Vagina (tissue), 2 donors: ENCODE data around the gene NAP1L4. TPM values are rescaled to one million over a fixed set of nuclear protein-coding genes. Genes with fewer than 3 reads are reported as not detected.

Source experiments
- DNase-seq, 2 donors: peaks; one replicate each; pipeline ENCODE4 v3.0.0-alpha.2; 2017; ENCODE audit errors: extremely low spot score in 2 of 2
- H3K27ac ChIP-seq: fragments of 200-600 bp; sonication (generic); one replicate; pipeline ENCODE4 v1.5.1; 2019
- H3K27me3 ChIP-seq: fragments of 200-600 bp; sonication (generic); one replicate; pipeline ENCODE4 v1.5.1; 2019
- H3K36me3 ChIP-seq, 2 donors: fragments of 200-600 bp; sonication (generic); one replicate each; pipeline ENCODE4 v1.5.1; 2017 to 2019
- H3K4me1 ChIP-seq: fragments of 200-600 bp; sonication (generic); one replicate; pipeline ENCODE4 v1.5.1; 2019
- H3K4me3 ChIP-seq, 2 donors: fragments of 200-600 bp; sonication (generic); 1 replicate in 1 of 2; 2 replicates in 1 of 2; pipeline ENCODE4 v1.5.1; 2016 to 2019
- H3K9me3 ChIP-seq: fragments of 200-600 bp; sonication (generic); one replicate; pipeline ENCODE4 v1.5.1; 2019
- POLR2A ChIP-seq, 2 donors: fragments of 450-650 bp; IDR thresholded peaks; one replicate each; pipeline ENCODE4 v1.6.1; 2017; ENCODE audit warnings: antibody characterized with exemption in 2 of 2, mild to moderate bottlenecking in 2 of 2, moderate library complexity in 2 of 2
- POLR2AphosphoS5 ChIP-seq, 2 donors: sonication (generic); formaldehyde crosslinking; IDR thresholded peaks; one replicate each; pipeline ENCODE4 v1.9.0; 2017; ENCODE audit warnings: antibody characterized with exemption in 2 of 2, mild to moderate bottlenecking in 2 of 2, low read depth in 1 of 2; ENCODE audit not compliant: insufficient read depth in 1 of 2
- intact Hi-C: fragments of 100-400 bp; cut with DNase I; formaldehyde crosslinking; loops from one replicate; pipeline ENCODE4 v1.15.1; 2023
- total RNA-seq: library from RNA; depleted of rRNA; stranded (reverse); fragments of >200 nt; gene quantifications from one replicate; pipeline ENCODE4 v1.2.3, GENCODE V29; 2016
- TF ChIP-seq, protein P1 (sequence below), 3 experiments: fragments of 450-650 bp in 2 of 3; fragments of 200-600 bp in 1 of 3; sonication (generic) in 1 of 3; IDR thresholded peaks; one replicate each; pipeline ENCODE4 v1.5.1; 2017 to 2019; ENCODE audit warnings: antibody characterized with exemption in 3 of 3, mild to moderate bottlenecking in 2 of 3, moderate library complexity in 2 of 3

The NAP1L4 gene
- total RNA-seq, 1 donor from 2014 or later, result 108 TPM

GRCh38 chr11:3010521-3011275 lies 18.6 kb upstream of the NAP1L4 start:
- Histone ChIP-seq H3K4me3 (no peak overlapping the region), H3K4me1 (no peaks in the 10 kb centered on the region), H3K36me3 (peaks cover 0 to 64% of the 10 kb centered on the region in 2 donors), H3K9me3 (no peaks in the 10 kb centered on the region), H3K27ac (no peak overlapping the region), H3K27me3 (no peaks in the 10 kb centered on the region)
- TF ChIP-seq POLR2AphosphoS5 (IDR thresholded peaks at IDR 0.05; ENCODE audit: insufficient read depth in 1 of 2, low read depth in 1 of 2), result no peak
- TF ChIP-seq POLR2A (IDR thresholded peaks at IDR 0.05), result no peak
- TF ChIP-seq, protein P1, sequence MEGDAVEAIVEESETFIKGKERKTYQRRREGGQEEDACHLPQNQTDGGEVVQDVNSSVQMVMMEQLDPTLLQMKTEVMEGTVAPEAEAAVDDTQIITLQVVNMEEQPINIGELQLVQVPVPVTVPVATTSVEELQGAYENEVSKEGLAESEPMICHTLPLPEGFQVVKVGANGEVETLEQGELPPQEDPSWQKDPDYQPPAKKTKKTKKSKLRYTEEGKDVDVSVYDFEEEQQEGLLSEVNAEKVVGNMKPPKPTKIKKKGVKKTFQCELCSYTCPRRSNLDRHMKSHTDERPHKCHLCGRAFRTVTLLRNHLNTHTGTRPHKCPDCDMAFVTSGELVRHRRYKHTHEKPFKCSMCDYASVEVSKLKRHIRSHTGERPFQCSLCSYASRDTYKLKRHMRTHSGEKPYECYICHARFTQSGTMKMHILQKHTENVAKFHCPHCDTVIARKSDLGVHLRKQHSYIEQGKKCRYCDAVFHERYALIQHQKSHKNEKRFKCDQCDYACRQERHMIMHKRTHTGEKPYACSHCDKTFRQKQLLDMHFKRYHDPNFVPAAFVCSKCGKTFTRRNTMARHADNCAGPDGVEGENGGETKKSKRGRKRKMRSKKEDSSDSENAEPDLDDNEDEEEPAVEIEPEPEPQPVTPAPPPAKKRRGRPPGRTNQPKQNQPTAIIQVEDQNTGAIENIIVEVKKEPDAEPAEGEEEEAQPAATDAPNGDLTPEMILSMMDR (IDR thresholded peaks at IDR 0.05), result no peak
- intact Hi-C loops, result no loop called here
- no peak for DNase-seq

DNA sequence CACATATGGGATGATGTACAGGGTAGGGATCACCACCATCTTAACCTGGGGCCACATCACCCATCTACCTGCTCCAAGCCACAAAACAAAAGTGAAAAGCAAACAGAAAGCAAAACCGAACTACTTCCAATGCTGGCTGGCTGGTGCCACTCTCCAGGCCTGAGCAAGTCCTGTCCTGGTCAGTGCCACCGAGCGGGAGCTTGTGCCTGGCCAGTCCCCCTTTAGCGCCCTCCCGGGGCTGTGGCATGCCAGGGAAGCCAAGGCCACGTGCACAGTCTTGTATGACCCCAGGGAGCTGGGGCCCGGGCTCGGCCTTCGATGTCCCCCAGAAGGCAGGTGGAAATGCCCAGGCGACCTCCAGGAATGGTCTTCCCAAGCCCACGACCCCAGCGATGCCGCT lies 17.9 kb upstream of the NAP1L4 start:
- no peaks in the 10 kb centered on the region for H3K27me3 ChIP-seq
- intact Hi-C loops, result no loop called here
- no peak for DNase-seq
- peaks cover 0 to 58% of the 10 kb centered on the region in 2 donors for H3K36me3 ChIP-seq
- no peak overlapping the region for H3K4me3 ChIP-seq
- H3K27ac ChIP-seq, result no peak overlapping the region
- no peaks in the 10 kb centered on the region for H3K9me3 ChIP-seq
- TF ChIP-seq POLR2AphosphoS5 (IDR thresholded peaks at IDR 0.05; ENCODE audit: insufficient read depth in 1 of 2, low read depth in 1 of 2) (no peak), POLR2A (IDR thresholded peaks at IDR 0.05) (no peak)
- TF ChIP-seq, protein P1 (IDR thresholded peaks at IDR 0.05), result no peak
- H3K4me1 ChIP-seq, result no peaks in the 10 kb centered on the region

GRCh38 chr11:3009481-3009880 lies 17.4 kb upstream of the NAP1L4 start:
- TF ChIP-seq, protein P1 (IDR thresholded peaks at IDR 0.05), result no peak
- TF ChIP-seq POLR2A (IDR thresholded peaks at IDR 0.05), result no peak
- TF ChIP-seq POLR2AphosphoS5 (IDR thresholded peaks at IDR 0.05; ENCODE audit: insufficient read depth in 1 of 2, low read depth in 1 of 2), result no peak
- Histone ChIP-seq H3K27me3 (no peaks in the 10 kb centered on the region), H3K9me3 (no peaks in the 10 kb centered on the region), H3K4me3 (no peak overlapping the region), H3K4me1 (no peaks in the 10 kb centered on the region), H3K36me3 (peaks cover 0 to 55% of the 10 kb centered on the region in 2 donors), H3K27ac (no peak overlapping the region)
- intact Hi-C loops, result no loop called here
- DNase-seq, result no peak

GRCh38 chr11:3008746-3009336 lies 16.7 kb upstream of the NAP1L4 start:
- H3K9me3 ChIP-seq, result no peaks in the 10 kb centered on the region
- no peak for DNase-seq
- peaks cover 0 to 55% of the 10 kb centered on the region in 2 donors for H3K36me3 ChIP-seq
- no peak overlapping the region for H3K27ac ChIP-seq
- TF ChIP-seq, protein P1 (IDR thresholded peaks at IDR 0.05), result no peak
- TF ChIP-seq POLR2AphosphoS5 (IDR thresholded peaks at IDR 0.05; ENCODE audit: insufficient read depth in 1 of 2, low read depth in 1 of 2) (no peak), POLR2A (IDR thresholded peaks at IDR 0.05) (no peak)
- H3K4me1 ChIP-seq, result peaks cover 3% of the 10 kb centered on the region
- no peaks in the 10 kb centered on the region for H3K27me3 ChIP-seq
- H3K4me3 ChIP-seq, result no peak overlapping the region
- intact Hi-C loops, result no loop called here
